Brain microvascular endothelial cell (primary cell): Measurements from ENCODE around the gene TTYH1.

Experiments
- DNase-seq: peaks from one replicate; pipeline ENCODE4 v3.0.0-alpha.2; 2020
- H3K27ac ChIP-seq: fragments of 250-450 bp; sonication (Bioruptor Pico); 2 replicates; pipeline ENCODE4 v1.5.1; 2020; ENCODE audit warnings: mild to moderate bottlenecking, moderate library complexity
- H3K27me3 ChIP-seq: fragments of 250-450 bp; sonication (Bioruptor Pico); replicated peaks from 2 replicates; pipeline ENCODE4 v1.5.1; 2020; ENCODE audit warnings: mild to moderate bottlenecking
- H3K36me3 ChIP-seq: fragments of 250-450 bp; sonication (Bioruptor Pico); replicated peaks from 2 replicates; pipeline ENCODE4 v1.5.1; 2020; ENCODE audit warnings: mild to moderate bottlenecking
- H3K4me3 ChIP-seq: 2 replicates; pipeline ENCODE4 v1.5.1; 2011; ENCODE audit warnings: low read depth, mild to moderate bottlenecking, control low read depth, low read length, moderate library complexity
- CTCF ChIP-seq: IDR thresholded peaks from 2 replicates; pipeline ENCODE4 v1.5.1; 2011; ENCODE audit warnings: low read depth, mild to moderate bottlenecking, moderate library complexity, low read length, control low read depth, inconsistent platforms; ENCODE audit errors: missing control alignments
- in situ Hi-C: cut with HindIII; loops from 2 replicates; pipeline ENCODE4 v1.10.0; 2017; ENCODE audit warnings: low sequenced_read_pairs, low pct_ligation_motif_present

Gene TTYH1

GRCh38 chr19:54478677-54479266 is 63.5 kb downstream of the TTYH1 start:
- in situ Hi-C loops: no loop called here
- no peaks in the 10 kb centered on the region for H3K36me3 ChIP-seq
- H3K4me3 ChIP-seq: no peak overlapping the region
- H3K27me3 ChIP-seq: no peaks in the 10 kb centered on the region
- no peak for DNase-seq
- TF ChIP-seq CTCF: peak; percentile 78
- H3K27ac ChIP-seq: no peak overlapping the region

GRCh38 chr19:54480051-54480450 is 64.8 kb downstream of the TTYH1 start:
- in situ Hi-C loops: no loop called here
- no peak overlapping the region for H3K27ac ChIP-seq
- no peak for TF ChIP-seq CTCF
- no peaks in the 10 kb centered on the region for H3K27me3 ChIP-seq
- H3K4me3 ChIP-seq: no peak overlapping the region
- DNase-seq: no peak
- H3K36me3 ChIP-seq: no peaks in the 10 kb centered on the region

- H3K27ac ChIP-seq: no peak overlapping the region
- no peaks in the 10 kb centered on the region for H3K36me3 ChIP-seq
- TF ChIP-seq CTCF: peak; percentile 84
- DNase-seq: no peak
- no peak overlapping the region for H3K4me3 ChIP-seq
- in situ Hi-C loops: no loop called here
- H3K27me3 ChIP-seq: no peaks in the 10 kb centered on the region
These were observed 66.2 kb downstream of the TTYH1 start for GRCh38 chr19:54481326-54481930.

- no peaks in the 10 kb centered on the region for H3K27me3 ChIP-seq
- DNase-seq: no peak
- in situ Hi-C loops: no loop called here
- no peak for TF ChIP-seq CTCF
- H3K36me3 ChIP-seq: no peaks in the 10 kb centered on the region
- no peak overlapping the region for H3K27ac ChIP-seq
- no peak overlapping the region for H3K4me3 ChIP-seq
These were observed 67.6 kb downstream of the TTYH1 start for GRCh38 chr19:54482889-54483288.

GRCh38 chr19:54484451-54484850 is 69.2 kb downstream of the TTYH1 start:
- Histone ChIP-seq H3K4me3 (no peak overlapping the region), H3K27me3 (no peaks in the 10 kb centered on the region), H3K36me3 (no peaks in the 10 kb centered on the region), H3K27ac (no peak overlapping the region)
- no peak for DNase-seq
- TF ChIP-seq CTCF: no peak
- in situ Hi-C loops: no loop called here

DNA sequence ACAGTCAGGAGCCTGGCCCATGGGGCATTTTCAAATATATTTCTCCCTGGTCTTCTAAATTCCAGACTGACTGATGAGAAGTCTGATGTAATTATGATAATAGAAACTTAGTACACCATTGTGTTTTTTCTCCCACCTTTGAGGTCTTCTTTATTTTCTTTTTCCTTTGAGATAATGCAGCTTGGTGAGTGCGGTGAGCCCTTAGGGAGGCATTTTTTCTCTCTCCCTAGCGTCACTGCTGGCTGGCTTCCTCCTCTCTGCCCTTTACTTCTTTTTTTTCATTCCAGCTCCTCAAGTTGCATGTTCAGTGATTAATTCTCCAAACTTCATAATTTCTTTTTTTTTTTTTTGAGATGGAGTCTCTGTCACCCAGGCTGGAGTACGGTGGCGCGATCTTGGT is 70.6 kb downstream of the TTYH1 start:
- H3K27ac ChIP-seq: no peak overlapping the region
- no peaks in the 10 kb centered on the region for H3K27me3 ChIP-seq
- no peak for TF ChIP-seq CTCF
- DNase-seq: peak; percentile 31
- in situ Hi-C loops: no loop called here
- H3K4me3 ChIP-seq: no peak overlapping the region
- H3K36me3 ChIP-seq: no peaks in the 10 kb centered on the region
